WTC11 (cell line): Measurements from ENCODE around the gene CAPN1.

ENCODE experiments used
- ESRRA ChIP-seq: sonication (generic); formaldehyde crosslinking; IDR thresholded peaks from 2 replicates; pipeline ENCODE4 v1.8.1; 2022; ENCODE audit warnings: mild to moderate bottlenecking, missing genetic modification reagents, borderline replicate concordance
- RELA ChIP-seq: sonication (generic); formaldehyde crosslinking; IDR thresholded peaks from 2 replicates; pipeline ENCODE4 v1.8.1; 2022; ENCODE audit warnings: missing genetic modification reagents, mild to moderate bottlenecking, borderline replicate concordance
- TF ChIP-seq, protein P1 (sequence below): fragments of 200-600 bp; IDR thresholded peaks from 2 replicates; pipeline ENCODE4 v1.8.0; 2022; ENCODE audit warnings: antibody characterized with exemption
- TF ChIP-seq, protein P2 (sequence below): sonication (generic); formaldehyde crosslinking; IDR thresholded peaks from 2 replicates; pipeline ENCODE4 v1.8.1; 2023; ENCODE audit warnings: mild to moderate bottlenecking, moderate library complexity, missing genetic modification reagents

- TF ChIP-seq, protein P1, sequence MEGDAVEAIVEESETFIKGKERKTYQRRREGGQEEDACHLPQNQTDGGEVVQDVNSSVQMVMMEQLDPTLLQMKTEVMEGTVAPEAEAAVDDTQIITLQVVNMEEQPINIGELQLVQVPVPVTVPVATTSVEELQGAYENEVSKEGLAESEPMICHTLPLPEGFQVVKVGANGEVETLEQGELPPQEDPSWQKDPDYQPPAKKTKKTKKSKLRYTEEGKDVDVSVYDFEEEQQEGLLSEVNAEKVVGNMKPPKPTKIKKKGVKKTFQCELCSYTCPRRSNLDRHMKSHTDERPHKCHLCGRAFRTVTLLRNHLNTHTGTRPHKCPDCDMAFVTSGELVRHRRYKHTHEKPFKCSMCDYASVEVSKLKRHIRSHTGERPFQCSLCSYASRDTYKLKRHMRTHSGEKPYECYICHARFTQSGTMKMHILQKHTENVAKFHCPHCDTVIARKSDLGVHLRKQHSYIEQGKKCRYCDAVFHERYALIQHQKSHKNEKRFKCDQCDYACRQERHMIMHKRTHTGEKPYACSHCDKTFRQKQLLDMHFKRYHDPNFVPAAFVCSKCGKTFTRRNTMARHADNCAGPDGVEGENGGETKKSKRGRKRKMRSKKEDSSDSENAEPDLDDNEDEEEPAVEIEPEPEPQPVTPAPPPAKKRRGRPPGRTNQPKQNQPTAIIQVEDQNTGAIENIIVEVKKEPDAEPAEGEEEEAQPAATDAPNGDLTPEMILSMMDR: no peak
- TF ChIP-seq ESRRA (no peak), RELA (CRISPR knock-in tag) (no peak)
- TF ChIP-seq, protein P2, sequence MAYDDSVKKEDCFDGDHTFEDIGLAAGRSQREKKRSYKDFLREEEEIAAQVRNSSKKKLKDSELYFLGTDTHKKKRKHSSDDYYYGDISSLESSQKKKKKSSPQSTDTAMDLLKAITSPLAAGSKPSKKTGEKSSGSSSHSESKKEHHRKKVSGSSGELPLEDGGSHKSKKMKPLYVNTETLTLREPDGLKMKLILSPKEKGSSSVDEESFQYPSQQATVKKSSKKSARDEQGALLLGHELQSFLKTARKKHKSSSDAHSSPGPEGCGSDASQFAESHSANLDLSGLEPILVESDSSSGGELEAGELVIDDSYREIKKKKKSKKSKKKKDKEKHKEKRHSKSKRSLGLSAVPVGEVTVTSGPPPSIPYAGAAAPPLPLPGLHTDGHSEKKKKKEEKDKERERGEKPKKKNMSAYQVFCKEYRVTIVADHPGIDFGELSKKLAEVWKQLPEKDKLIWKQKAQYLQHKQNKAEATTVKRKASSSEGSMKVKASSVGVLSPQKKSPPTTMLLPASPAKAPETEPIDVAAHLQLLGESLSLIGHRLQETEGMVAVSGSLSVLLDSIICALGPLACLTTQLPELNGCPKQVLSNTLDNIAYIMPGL (CRISPR knock-in tag): no peak
Measured at GRCh38 chr11:65169164-65169641, 12.5 kb upstream of the CAPN1 start.
